GM21737 (cell line): Measurements from ENCODE around the gene HSD11B2.

Experiments
- ATAC-seq: cut with Tn5 transposase; IDR thresholded peaks from one replicate; pipeline ENCODE4 v1.9.1; 2021; ENCODE audit warnings: mild to moderate bottlenecking, moderate library complexity; ENCODE audit not compliant: unreplicated experiment

Gene HSD11B2

DNA sequence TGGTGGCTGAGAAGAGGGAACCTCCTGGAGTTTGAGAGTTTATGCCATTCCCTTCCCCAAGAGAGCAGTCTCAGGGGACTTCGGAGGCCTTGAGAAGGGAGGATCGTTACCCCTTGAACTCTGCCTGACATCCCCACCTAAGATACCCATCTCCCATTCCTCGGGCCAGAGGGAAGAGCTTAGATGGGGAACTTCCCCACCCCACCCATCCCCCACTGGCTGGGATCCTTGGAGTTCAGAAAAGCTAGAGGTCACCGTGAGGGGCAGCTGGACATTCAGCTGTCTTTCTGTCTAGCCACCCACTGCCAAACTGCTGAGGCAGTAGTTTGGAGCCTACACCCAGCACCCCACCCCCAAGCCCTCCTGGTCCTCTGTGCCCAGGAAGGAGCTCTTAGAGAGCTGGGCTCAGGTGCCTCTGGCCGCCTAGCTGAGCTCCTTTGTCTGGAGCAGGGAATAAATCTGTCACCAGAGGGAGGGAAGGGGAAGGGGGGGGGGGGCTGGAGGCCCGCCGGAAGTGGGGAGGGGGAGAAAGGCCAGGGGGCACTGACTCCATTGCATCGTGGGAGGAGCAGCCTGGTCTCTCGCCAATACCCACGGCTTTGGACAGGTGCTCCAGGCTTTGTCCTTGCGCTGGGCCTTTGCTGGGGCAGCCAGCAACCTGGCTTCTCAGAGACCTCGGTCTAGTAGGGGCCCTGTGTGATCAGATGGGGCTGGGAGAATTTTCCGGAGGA, 1.0 kb downstream of the HSD11B2 start:
- ATAC-seq = no peak

DNA sequence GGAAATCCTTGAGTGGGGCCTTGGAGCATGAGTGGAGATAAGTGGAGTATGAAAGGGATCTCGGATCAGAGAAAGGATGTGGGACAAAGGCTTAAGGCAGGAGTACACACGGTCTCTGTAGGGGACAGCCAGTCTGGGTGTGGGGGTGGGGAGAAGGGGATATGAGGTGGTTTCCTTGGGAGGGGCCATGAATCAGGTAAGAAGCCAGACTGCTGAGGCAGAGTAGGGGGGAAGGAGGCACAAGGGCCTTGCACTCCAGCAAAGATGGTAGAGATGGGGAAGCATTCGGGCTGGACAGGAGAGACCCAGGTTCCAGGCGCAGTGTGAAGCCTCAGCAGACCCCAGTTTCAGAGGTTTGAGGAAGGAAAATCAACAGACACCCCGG, 1.6 kb downstream of the HSD11B2 start:
- no peak for ATAC-seq

DNA sequence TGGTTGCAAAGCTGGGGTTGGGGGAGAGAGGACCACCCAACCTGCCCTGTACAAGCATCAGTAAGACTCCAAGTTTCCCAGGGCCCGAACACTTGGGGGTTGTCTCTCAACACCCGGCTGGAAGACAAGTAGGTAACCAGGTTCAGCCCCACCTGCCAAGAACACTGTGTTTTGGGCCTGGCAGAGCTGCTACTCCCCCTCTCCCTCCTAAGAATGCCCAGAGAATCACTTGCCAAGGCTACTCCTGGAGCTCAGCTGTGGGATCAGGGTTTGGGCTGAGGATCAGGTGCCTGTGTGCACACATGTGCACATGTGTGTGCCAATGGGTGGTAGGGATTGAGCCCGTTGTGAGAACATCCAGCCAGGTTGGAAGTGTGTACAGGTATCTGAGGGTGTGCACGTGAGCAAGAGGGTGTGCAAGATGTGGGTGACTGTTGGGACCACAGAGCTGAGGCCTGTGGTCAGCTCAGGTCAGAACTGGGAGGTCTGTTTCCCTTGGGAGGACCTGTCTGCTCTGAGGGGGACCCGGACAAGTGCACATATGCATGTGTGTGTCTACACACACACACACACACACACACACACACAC, 2.3 kb downstream of the HSD11B2 start:
- ATAC-seq = no peak

DNA sequence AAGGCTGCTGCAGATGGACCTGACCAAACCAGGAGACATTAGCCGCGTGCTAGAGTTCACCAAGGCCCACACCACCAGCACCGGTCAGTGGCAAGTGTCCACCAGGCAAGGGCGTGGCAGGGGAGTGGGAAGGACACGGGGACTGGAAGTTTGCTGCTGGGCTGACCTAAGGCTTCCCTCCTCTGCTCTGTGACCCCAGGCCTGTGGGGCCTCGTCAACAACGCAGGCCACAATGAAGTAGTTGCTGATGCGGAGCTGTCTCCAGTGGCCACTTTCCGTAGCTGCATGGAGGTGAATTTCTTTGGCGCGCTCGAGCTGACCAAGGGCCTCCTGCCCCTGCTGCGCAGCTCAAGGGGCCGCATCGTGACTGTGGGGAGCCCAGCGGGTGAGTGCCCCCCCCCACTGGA, 4.8 kb downstream of the HSD11B2 start:
- no peak for ATAC-seq

DNA sequence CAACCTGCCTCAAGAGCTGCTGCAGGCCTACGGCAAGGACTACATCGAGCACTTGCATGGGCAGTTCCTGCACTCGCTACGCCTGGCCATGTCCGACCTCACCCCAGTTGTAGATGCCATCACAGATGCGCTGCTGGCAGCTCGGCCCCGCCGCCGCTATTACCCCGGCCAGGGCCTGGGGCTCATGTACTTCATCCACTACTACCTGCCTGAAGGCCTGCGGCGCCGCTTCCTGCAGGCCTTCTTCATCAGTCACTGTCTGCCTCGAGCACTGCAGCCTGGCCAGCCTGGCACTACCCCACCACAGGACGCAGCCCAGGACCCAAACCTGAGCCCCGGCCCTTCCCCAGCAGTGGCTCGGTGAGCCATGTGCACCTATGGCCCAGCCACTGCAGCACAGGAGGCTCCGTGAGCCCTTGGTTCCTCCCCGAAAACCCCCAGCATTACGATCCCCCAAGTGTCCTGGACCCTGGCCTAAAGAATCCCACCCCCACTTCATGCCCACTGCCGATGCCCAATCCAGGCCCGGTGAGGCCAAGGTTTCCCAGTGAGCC, 5.8 kb downstream of the HSD11B2 start:
- no peak for ATAC-seq

DNA sequence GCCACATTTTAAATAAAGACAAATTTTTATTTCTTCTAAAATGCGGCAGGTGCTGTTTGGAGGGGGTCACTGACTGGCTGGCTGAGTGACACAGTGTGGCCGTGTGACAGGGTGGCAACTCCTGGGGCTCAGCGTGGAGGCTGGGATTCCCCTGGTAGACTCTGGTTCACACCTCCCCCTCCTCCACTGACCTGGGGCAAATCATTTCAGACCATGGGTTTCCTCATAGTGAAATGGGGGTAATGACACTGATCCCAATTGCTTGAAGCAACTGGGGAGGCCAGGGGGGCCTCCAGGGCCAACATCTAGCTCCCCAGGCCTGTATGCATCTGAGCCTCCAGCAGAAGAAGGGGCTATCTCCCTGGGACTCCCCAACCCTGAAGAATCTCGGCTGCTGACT, 6.6 kb downstream of the HSD11B2 start:
- no peak for ATAC-seq

DNA sequence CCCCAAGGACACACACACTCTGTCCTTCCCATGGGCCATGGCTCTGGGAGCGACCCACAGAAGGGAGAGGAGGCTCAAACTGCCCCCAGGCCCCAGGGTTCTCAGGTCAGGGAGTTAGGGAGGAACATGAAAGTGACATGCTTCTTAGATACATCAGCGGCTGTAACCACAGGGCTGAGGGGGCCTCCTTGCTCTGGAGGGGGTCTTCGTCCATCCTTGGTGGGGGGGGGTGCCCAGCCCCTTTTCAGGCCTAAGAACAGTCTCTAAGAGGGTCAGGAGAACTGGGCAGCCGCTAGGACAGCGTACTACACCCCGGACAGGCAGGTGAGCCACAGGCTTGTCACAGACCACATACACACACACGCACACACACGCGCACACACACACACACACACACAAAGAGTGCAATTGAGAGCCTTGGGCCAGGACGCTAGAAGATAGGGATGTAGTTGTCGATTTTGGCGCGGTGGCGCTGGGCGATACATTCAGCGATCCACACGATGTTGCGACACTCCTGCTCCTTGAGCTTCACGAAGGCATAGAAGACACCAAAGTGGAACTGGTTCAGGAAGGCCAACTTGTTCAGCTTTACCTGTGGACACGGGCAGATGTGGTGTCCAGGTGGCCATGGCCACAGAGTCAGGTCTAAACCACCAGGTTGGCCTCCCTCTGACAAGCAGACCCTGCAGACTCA, 7.3 kb downstream of the HSD11B2 start:
- ATAC-seq = no peak

DNA sequence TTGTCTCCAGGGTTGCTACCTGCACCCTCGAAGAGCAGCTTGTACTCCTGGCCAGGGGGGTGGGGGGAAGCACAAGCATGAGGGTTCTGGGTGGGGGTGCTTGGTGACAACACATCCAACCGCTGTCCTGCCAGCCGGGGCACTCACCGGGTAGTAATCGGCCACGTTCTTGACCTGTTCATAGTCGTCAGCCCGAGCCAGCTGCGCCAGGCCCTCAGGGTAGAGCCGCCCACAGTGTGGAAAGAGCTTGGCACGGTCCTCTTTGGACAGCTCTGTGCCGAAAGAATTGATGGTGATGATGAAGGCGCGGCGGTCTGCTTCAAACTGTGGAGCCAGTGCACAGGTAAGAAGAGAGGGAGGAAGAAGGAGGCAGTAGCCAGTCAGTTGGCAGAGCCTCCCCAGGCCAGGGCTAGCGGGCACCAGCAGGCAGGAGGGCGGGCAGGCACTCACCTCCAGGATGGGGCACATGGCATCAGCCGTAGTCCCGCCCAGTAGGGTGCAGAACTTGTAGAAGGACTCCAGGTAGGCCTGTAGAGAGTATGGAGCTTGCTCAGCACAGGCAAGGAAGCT, 8.0 kb downstream of the HSD11B2 start:
- ATAC-seq = no peak

DNA sequence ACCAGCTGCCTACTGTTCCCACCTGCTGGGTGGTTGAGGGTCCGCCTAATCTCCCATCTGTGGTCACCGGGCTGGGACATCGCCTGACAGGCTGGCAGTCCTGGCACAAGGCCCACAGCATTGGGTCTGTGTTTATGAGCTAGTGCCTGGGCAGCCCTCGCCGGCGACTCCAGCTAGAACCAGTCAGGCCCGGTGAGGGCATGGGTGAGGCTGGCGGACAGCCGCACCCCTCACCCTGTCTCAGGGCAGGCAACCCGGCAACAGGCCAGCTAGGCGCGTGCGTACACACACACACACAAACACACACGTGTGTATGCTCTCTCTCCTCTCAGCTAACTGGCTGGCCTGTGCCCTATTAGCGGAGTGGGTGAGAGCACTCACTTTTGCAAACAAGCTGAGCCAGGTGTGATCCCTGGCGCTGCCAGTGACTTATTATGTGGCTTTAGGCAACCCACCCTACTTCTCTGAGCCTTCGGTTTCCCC, 10.4 kb downstream of the HSD11B2 start:
- ATAC-seq = no peak

DNA sequence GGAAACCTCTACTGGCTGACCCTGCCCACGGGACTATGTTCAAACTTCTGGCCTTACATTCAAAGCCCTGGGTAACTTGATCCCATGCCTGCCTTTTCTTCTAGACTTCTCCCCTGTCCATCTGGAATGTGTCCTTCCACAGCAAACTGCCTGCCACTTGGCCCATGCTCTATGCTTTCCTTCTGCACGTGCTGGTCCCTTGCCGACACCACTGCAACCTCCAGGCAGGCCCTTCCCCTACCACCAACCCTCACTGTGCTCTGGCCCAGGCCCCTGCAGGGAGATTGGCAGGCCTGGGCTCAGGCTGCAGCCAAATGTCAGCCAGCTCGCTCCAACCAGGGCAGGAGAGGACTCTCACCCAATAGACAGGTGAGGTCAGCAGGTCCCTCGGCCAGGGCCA, 11.0 kb downstream of the HSD11B2 start:
- ATAC-seq = no peak

DNA sequence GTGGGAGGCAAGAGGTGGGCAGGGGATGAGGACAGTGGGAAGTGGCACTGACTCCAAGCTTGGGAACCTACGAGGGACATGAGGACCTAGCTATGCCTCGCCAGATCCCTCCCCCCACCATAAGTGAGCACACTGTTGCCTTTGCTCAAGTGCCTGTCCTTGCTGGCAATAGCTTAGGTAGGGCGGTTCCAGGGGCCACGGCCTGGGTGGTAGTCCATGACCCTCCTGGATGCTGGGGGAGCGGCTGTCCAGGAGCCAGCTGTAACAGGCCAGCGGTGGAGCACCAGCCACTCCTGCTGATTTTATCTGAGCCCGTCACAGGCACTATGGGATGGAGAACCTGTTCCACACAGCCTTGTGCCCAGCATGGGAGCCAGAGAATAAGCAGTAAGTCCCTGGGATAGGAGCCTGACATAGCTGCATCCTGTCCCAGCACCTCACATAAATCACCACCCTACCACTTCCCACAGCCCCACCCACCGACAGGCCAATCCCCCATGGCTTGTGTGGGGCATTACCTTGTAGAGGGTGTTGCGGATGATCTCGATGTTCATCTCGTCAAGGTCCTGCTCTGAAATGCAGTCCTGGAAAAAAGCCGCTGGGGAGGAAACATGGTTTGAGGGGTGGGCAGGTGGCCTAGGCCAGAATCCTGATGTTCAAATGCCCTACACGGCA, 11.8 kb downstream of the HSD11B2 start:
- no peak for ATAC-seq

DNA sequence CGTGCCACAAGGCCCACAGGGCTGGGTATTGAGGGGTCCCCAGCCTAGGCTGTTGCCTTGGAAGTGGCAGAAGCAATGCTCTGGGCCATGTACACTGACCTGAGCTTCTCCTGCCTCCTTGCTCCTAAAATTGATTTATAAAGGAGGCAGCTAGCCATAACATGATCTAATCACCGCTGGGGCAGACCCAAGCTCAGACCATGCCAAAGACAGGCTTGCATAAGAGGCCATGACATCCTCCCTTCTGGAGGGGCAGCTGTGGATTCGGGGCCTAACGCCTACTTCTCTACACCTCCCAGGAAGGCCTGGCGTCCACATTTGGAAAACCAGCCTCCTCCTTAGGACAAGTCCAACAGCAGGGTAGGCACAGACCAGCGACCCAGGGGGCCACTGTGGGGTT, 12.3 kb downstream of the HSD11B2 start:
- no peak for ATAC-seq

DNA sequence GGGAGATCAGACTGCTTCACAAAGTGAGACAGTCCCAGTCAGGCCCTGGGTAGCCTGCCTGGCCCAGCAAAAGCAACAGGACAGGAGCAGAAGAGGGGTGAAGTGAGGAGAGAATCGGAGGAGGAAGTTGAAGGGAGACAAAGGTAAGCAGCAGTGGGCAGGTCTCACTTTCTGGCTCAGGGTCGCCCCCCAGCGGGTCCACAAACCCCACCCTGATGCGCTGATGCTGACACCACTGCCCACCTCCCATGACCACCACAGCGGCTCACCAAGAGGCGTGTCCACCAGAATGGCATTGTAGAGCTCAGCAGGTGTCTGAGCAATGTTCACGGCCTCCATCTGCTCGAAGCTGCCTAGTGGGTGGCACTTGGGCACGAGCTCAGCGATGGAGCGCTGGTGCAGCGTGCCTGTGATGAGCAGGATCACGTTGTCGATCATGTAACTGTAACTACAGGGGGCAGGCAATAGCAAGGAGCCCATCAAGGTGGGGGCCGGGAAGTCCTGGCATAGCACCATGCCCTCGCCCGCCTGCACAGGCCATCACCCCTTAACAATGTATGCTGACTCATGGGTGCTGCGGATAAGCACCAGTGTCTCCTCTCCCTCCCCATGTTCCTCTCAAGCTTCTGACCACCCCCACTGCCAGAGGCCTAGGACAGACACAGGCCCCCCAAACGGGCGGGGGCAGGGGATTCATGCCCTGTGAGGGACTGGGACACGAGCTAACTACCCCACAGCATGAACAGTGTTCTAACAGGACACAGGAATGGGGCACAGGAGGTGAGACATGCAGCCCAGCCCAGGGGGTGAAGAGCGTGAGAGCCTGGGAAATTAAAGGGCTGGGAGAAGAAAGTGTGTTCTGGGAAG, 13.6 kb downstream of the HSD11B2 start:
- no peak for ATAC-seq

DNA sequence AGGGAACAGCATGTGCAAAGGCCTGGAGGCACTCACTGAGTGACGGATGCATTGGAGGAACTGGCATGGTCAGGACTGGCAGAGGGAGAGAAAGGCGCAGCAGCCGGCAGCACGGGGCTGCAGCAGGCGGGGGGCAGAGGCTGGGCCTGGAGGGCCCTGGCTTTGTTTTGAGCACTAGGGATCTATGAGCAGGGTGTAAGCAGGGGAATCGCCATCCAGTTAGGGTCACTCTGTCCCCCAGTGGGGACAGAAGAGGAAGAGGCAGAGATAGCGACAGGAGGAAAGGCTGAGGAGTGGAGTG, 14.2 kb downstream of the HSD11B2 start:
- ATAC-seq = no peak

DNA sequence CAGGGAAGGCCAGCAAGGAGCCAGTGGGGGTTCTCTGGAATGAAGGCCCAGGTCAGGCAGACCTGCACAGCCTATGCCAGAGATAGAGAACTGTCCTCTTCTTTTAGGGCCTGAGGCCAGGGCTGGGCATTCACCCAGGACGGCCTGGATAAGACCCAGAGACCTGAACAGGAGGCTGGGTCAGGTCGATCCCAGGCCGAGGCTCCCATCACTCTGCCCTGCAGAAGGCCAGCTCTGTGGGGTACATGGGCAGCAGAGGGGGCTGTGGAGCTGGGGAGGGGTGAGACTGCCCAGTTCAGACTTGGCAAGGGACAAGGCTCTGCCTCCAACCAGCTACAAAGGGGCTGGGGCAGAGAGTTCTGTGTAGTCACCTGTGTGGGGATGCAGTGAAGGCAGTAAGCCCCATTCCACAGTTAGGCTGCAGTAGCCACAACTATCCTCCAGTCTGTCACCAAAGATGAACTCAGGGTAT, 14.6 kb downstream of the HSD11B2 start:
- ATAC-seq = no peak

DNA sequence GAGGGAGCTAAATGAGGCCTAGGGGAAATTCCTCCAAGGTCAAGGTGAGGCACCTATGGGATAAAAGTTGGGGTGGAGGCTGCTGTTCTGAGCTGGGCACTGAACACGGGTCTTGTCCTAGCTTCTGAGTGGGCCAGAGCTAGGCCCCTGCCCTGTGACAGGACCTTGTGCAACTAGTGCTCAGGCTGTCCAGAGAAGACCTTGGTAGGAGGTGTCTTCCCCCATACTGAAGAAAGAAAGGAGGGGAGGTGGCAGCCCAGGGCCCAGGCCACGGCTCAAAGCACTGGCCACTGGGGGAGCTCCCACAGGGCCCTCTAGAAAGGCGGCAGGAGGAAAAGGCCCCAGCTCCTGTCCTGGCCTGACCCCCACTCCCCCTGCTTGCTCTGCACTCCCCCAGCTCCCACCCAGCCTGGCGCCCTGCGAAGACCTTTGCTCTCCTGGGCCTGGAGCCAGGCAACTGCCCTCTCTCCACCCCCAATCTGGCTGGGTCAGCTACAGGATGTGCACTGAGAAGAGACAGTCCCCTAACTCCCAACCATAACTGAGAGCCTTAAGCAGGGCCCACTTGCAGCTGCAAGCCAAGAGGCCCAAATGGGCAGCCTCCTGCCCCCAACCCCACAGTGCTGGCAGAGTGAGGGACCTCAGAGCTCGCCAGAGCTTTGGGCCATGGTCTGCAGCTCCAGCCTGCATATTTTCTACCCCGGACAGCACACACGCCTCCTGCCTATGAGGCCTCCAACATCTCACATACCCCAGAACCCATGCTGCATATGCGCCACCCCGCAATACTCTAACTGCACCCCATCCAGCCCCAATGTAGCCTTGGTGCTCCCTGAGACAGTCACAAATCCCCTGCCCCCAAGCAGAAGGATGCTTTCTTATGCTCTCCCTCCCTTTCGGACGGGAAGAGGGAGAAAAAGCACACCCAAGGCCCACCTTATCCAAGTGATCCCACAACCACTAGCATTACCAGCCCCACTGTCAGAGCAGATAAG, 15.3 kb downstream of the HSD11B2 start:
- ATAC-seq = no peak

DNA sequence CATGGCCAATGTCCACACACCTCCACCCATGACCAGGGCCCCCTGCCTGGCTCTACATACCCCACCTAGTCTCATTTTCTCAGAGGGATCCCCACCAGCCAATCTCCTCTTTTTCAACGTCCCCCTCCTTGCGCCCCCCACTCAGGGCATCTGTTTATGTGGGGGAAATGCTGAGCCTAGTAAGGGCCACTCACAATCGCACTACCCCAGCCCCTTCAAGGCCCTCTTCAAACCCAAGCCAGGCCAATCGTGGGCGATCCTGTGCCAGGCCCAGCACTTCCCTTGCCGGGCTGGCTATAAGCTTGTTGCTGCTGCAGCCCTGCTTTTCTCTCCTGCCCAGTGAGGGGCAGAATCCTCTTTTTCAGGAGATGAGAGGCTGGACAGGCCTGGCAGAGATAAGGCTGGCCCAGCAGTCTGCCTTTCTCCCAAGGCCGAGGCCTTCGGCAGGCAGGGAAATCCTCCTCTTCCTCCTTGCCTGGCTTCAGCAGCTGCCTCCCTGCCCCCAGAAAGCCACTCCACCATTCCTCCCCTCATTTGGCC, 16.1 kb downstream of the HSD11B2 start:
- ATAC-seq = no peak

DNA sequence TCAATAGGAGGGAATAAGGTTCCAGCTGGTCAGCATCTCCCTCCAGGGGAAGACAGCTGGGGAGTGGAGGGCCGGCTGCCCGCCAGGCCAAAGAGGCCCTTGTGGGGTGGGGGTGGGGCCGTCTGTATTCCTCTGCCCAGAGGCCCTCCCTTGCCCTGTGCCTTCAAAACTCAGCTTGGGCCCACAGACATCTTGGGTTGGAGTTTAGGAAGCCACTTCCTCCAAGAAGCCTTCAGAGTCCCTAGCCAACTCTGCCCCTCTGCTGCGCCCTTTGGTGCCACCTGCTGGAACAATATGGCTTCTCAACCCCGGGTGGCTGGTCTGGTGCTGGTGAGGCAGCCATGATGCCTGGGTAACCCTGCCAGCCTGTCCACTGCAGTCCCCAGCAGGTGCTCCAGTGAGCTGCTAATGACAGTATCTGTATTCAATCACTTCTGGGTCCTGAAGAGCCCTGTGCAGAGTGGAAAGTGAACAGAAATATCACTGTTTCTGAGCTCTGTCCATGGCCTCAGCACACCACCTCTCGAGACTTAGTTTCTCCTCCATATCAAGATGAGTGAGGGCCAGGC, 16.7 kb downstream of the HSD11B2 start:
- no peak for ATAC-seq
